T-helper 2 cell treated with Interferon-gamma antibody and Interleukin-4, amounts not matched to agents 5 μg/mL and 100 μg/mL, for 36 hours (primary cell): ENCODE data around the gene FKBP15.
"Not testable (repeated sequence)": the region's sequence is repeated elsewhere in the genome, so short reads cannot be mapped to it uniquely, and the experiment has no call there.

Experiments
- DNase-seq: peaks from one replicate; pipeline ENCODE4 v3.0.0; 2021; ENCODE audit warnings: low spot score
- H3K27ac Mint-ChIP-seq: one replicate; pipeline ENCODE4 v1.8.0; 2021; ENCODE audit warnings: mild to moderate bottlenecking, mixed read lengths
- H3K27me3 Mint-ChIP-seq: one replicate; pipeline ENCODE4 v1.8.0; 2021; ENCODE audit warnings: low read depth, mixed read lengths
- H3K36me3 Mint-ChIP-seq: one replicate; pipeline ENCODE4 v1.8.0; 2021; ENCODE audit warnings: low read depth, mixed read lengths
- H3K4me1 Mint-ChIP-seq: one replicate; pipeline ENCODE4 v1.8.0; 2021; ENCODE audit warnings: low read depth, mixed read lengths
- H3K4me3 Mint-ChIP-seq: one replicate; pipeline ENCODE4 v1.8.0; 2022; ENCODE audit warnings: mild to moderate bottlenecking, moderate library complexity, mixed read lengths
- H3K9me3 Mint-ChIP-seq: one replicate; pipeline ENCODE4 v1.8.0; 2021; ENCODE audit warnings: mixed read lengths

FKBP15 gene

DNA sequence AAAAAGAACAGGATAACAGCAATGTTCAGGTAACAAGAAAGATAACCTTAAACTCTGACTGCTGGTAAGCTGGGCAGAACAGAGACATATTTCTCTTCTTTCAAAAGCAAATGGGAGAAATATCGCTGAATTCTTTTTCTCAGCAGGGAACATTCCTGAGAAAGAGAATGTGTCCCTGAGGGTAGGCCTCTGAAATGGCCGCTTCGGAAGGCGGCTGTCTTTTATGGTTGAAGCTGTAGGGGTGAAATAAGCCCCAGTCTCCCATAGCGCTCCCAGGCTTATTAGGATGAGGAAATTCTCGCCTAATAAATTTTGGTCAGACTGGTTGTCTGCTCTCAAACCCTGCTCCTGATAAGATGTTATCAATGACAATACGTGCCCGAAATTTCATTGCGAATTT, 80.2 kb downstream of the FKBP15 start:
- H3K9me3 Mint-ChIP-seq, H3K27ac Mint-ChIP-seq, H3K4me3 Mint-ChIP-seq, H3K4me1 Mint-ChIP-seq, H3K36me3 Mint-ChIP-seq, DNase-seq: not testable (repeated sequence)
- H3K27me3 Mint-ChIP-seq: peaks cover 20% of the 10 kb centered on the region

DNA sequence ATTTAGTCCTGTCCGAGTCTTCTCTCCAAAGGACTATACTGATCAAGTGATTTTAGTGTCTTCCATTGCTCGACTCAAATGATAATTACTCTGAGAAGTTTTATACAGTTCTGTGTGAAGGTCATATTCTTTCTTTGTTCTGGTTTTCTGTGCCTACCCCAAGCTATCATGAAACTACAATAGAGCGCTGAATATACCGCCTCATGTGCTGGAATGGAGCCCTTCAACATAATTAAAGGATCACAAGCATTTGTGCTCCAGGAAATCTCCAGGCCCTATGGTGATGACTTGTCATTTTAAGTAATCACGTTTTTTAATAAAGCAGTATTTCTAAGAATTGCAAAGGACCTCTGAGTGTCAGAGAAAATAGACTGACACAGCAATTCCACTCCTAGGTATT, 81.1 kb downstream of the FKBP15 start:
- Mint-ChIP-seq H3K4me1 (peaks cover 2% of the 10 kb centered on the region), H3K27me3 (peaks cover 14% of the 10 kb centered on the region), H3K27ac (no peak overlapping the region), H3K9me3 (no peaks in the 10 kb centered on the region), H3K4me3 (no peak overlapping the region), H3K36me3 (no peaks in the 10 kb centered on the region)
- DNase-seq: no peak

DNA sequence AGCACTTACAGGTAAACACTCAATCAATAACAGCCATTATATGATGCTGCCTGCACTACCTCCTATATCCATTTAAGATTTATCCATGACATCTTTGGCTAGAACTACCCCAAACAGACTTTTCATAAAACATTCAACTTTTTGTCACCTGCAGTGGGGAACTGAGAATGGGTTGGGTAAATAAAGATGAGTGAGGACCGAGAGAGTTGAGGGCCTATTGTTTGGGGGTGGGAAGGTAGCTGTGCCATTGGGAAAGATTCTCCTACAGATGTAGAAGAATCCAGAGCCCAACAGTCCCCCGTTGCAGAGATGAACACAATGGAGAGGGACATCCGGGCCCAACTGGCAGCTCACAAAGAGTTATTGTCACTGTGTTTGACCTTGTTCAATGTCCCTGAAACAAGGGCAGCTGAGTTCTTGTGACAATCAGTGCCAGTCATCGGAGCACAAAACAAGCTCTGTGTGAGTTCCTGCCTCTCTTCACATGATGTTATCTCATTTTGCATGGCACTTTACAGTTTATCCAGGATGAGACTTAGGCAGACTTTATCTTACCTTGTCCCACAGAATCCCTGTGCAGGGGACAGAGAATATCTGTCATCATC, 81.8 kb downstream of the FKBP15 start:
- Mint-ChIP-seq H3K27me3 (peaks cover 12% of the 10 kb centered on the region), H3K4me3 (no peak overlapping the region), H3K27ac (no peak overlapping the region), H3K9me3 (no peaks in the 10 kb centered on the region), H3K4me1 (peaks cover 2% of the 10 kb centered on the region), H3K36me3 (no peaks in the 10 kb centered on the region)
- no peak for DNase-seq

DNA sequence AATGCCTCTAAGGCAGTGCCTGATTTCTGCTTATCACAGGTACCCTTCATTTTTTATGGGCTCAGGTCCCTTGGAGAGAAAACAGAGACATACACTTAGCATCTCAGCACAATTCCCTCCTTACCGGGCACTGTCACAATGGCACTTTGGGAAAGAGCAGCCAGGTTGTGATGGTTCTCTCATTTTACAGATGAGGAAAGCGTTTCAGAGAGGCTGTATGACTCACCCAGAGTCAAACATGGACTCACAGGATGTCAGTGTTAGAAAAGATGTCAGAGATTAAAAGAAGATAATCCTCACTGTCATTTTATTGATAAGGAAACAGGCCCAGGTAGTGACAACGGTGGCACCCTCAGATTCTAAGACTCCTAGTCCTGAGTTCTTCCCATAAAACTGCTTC, 82.3 kb downstream of the FKBP15 start:
- DNase-seq: no peak
- no peak overlapping the region for H3K4me3 Mint-ChIP-seq
- H3K27ac Mint-ChIP-seq: no peak overlapping the region
- H3K27me3 Mint-ChIP-seq: peaks cover 12% of the 10 kb centered on the region
- H3K9me3 Mint-ChIP-seq: no peaks in the 10 kb centered on the region
- peaks cover 2% of the 10 kb centered on the region for H3K4me1 Mint-ChIP-seq
- H3K36me3 Mint-ChIP-seq: no peaks in the 10 kb centered on the region

DNA sequence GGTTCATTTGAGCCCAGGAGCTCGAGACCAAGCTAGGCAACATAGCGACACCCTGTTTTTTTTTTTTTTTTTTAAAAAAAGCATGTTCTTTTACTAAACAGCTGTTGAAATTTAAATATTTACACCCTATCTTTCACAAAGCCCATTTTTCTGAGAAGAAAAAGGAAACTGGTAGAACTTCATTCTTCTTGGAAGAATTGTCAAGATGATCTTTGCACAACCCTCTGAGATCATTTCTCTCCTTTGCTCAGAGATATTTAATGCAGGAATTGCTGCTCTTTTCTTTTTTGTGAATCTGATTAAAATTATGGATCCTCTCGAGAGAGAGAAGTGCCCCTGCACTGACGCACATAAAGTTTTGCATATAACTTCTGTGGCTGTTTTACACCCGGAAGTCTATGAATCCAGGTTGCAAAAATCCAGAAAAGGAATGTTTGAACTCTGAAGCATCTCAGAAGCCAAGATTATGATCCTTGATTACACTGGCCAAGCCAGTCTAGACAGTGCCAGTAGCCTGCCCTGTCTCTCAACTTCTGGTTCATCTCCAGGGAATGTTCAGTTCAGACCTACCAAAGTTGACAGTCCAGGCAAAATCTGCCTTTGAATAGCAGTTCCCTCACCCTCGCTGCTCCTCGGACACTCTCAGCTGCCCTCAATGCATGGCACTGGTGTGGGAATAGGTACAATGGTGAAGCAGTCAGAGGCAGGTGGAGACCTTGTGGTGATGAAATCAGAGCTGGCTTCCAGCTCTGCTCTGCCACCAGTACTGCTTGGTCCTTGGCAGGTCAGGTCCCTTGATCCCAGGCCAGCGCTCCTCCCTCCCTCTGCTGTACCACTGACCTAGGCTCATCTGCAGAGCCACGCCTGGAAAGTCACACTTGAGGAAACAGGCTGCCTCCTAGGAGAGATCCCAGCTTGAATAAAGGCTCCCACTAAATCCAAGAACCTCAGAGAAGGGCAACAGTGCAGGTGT, 83.6 kb downstream of the FKBP15 start:
- Mint-ChIP-seq H3K27ac (no peak overlapping the region), H3K27me3 (peaks cover 4% of the 10 kb centered on the region), H3K9me3 (no peaks in the 10 kb centered on the region), H3K4me1 (peaks cover 2% of the 10 kb centered on the region), H3K36me3 (no peaks in the 10 kb centered on the region), H3K4me3 (no peak overlapping the region)
- no peak for DNase-seq

DNA sequence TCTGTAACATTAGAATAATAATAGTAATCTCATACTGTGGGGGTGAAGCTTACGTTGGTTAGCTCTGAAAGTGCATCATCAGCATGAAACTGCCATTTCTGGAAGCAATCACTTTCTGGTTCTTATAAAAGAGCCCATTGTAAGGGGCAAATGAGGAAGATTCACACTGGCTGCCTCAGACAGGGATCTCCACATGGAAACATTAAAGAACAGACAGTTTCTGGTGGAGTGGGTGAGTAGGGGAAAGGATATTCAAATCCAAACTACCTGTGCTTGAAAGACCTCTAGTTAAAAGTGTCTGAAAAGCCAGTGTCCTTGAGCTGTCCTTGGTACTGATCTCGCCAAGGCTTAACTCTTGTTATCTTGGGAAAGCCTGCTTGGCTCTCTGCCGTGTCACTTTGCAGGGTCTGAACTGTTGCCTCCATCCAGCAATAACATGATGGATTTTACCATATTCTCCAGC, 89.4 kb downstream of the FKBP15 start:
- Mint-ChIP-seq H3K27ac (no peak overlapping the region), H3K27me3 (peaks cover 10% of the 10 kb centered on the region), H3K4me3 (no peak overlapping the region), H3K9me3 (no peaks in the 10 kb centered on the region), H3K4me1 (no peaks in the 10 kb centered on the region), H3K36me3 (no peaks in the 10 kb centered on the region)
- DNase-seq: no peak

DNA sequence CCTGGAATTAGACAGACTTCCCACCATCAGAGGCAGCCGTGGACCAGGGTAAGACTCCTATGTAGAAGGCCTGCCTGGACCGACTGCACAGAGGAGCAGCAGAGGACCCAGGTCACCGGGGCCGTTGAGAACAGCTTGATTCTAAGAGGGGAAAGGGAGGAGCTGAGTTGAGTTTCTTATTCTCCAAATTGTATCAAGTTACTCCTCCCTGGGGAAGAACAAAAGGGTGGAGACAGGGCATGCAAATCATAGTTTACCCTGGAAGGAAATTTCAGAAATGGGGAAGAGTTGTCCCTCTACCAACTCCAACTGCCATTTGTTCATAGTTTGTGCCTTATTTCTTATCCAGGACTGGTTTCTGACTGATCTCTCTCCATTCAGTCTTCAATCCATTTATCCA, 91.2 kb downstream of the FKBP15 start:
- H3K9me3 Mint-ChIP-seq: no peaks in the 10 kb centered on the region
- no peaks in the 10 kb centered on the region for H3K4me1 Mint-ChIP-seq
- H3K36me3 Mint-ChIP-seq: no peaks in the 10 kb centered on the region
- no peak overlapping the region for H3K4me3 Mint-ChIP-seq
- DNase-seq: no peak
- peaks cover 11% of the 10 kb centered on the region for H3K27me3 Mint-ChIP-seq
- no peak overlapping the region for H3K27ac Mint-ChIP-seq

DNA sequence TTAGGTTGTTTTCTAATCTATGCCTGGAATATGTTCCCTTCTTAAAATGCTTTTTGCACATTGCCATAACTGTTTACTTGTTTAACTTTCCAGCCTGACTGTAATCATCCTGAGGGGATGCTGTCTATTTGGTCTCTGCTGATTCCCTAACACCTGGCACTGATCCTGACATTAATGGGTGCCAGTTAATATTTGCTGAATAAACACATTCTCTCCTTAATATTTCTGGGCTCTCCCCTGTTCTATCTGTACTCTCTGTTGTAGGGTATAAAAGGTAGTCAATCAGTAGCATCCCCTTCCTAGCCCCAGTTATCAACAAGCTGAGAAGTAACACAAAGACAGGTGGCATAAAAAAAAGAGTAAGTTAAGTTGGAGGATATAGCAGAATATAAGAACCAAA, 91.6 kb downstream of the FKBP15 start:
- H3K4me3 Mint-ChIP-seq: no peak overlapping the region
- no peaks in the 10 kb centered on the region for H3K9me3 Mint-ChIP-seq

DNA sequence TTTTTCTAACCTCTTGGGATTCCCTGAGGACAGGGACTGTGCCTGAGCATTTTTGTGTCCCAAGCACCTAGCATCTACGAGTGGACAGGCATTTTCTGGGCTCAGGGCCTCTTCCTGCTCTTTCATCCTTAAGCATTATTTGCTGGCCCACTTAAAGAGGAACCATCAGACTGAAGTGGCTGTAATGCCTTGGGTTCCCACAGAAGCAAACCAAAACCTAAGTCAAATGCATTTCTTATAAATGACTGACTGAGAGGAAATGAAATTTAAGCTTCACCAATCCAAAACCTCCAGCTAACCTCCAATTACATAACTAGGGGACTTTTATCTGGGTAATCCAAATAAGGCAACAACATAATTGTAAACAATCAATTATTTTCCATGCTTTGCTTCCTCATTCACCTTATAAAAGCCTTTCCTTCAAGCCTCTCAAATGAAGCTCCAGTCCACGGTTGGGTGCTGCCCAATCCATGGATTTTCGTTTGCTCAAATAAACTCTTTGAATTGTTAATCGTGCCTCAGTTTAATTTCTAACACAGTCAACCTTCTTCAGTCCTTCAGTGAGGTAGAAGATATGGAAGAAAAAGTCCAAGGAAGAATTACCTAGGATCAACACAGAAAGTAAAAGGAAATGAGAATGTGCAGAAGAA, 95.6 kb downstream of the FKBP15 start:
- Mint-ChIP-seq H3K36me3 (no peaks in the 10 kb centered on the region), H3K4me1 (no peaks in the 10 kb centered on the region), H3K4me3 (no peak overlapping the region), H3K27ac (no peak overlapping the region), H3K27me3 (peaks cover 11% of the 10 kb centered on the region), H3K9me3 (no peaks in the 10 kb centered on the region)
- DNase-seq: no peak

More for the DNA sequence above, 91.6 kb downstream of the FKBP15 start:
- Mint-ChIP-seq H3K27ac (no peak overlapping the region), H3K36me3 (no peaks in the 10 kb centered on the region), H3K27me3 (peaks cover 11% of the 10 kb centered on the region), H3K4me1 (no peaks in the 10 kb centered on the region)
- DNase-seq: no peak

DNA sequence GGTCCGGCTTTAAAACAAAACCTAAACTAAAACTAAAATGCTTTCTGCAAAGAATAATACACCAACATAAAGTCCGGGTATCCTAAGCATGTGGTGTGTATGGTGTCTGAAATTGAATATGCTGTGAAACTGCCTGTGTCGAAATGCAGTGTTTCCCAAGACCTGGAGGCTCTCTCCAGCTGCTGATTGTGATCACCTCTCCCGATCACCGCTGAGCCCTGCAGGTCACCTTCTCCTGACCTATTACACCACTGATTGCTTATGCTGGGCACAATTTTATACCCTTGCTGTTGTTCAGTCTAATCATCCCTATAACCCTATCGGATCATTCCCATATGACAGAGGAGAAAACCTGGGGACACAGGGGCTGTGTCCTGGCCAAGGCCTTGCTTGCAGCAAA, 102.2 kb downstream of the FKBP15 start:
- not testable (repeated sequence) for H3K36me3 Mint-ChIP-seq, H3K4me1 Mint-ChIP-seq, H3K4me3 Mint-ChIP-seq, H3K27ac Mint-ChIP-seq, H3K9me3 Mint-ChIP-seq, H3K27me3 Mint-ChIP-seq, DNase-seq
